Measurements from ENCODE around the gene TBC1D1. TPM values are rescaled to one million over a fixed set of nuclear protein-coding genes. Genes with fewer than 3 reads are reported as not detected.

Gene TBC1D1
- total and polyA plus RNA-seq, 2 donors (not counting 3 experiments of a cell fraction or from before 2014, with no cell fraction given): 63.5 to 116 TPM

GRCh38 chr4:37917388-37917787 is 26.5 kb downstream of the TBC1D1 start:
- Histone ChIP-seq H3K27ac (ENCODE audit: insufficient read depth, low read depth, low read length) (no peak overlapping the region), H3K79me2 (ENCODE audit: control insufficient read depth, insufficient read depth, low read length) (no peaks in the 10 kb centered on the region), H3K36me3 (ENCODE audit: control insufficient read depth in 2 of 2, extremely low read depth in 1 of 2, insufficient read depth in 2 of 2, low read length in 2 of 2) (no peaks in the 10 kb centered on the region), H3K4me1 (ENCODE audit: control insufficient read depth, extremely low read depth, insufficient read depth, low read length) (no peaks in the 10 kb centered on the region), H3K27me3 (ENCODE audit: control insufficient read depth in 2 of 2, insufficient read depth in 2 of 2, low read length in 2 of 2) (peaks cover 2 to 4% of the 10 kb centered on the region in 2 experiments), H3K9me1 (replicated peaks; ENCODE audit: control insufficient read depth, extremely low read depth, insufficient read depth, low read length) (no peaks in the 10 kb centered on the region), H4K20me1 (replicated peaks; ENCODE audit: control insufficient read depth, extremely low read depth, insufficient read depth, low read length) (no peaks in the 10 kb centered on the region), H3K9me3 (replicated peaks; ENCODE audit: control insufficient read depth, insufficient read depth, low read length) (no peaks in the 10 kb centered on the region), H3K4me2 (ENCODE audit: insufficient read depth, low read length) (no peak overlapping the region), H3K4me3 (replicated peaks in 1 of 3; ENCODE audit: insufficient read depth in 1 of 3, low read depth in 1 of 3, low read length in 3 of 3) (no peak overlapping the region), H3K9ac (replicated peaks; ENCODE audit: extremely low read depth, insufficient read depth, low read length) (no peak overlapping the region), H2AFZ (ENCODE audit: low read depth, low read length) (no peak overlapping the region)
- FAIRE-seq (no peak), DNase-seq (ENCODE audit: low read depth, low spot score) (no peak)
- intact Hi-C loops (cut with micrococcal nuclease): no loop called here
- no TSS peak for BruUV-seq (replicated peaks)
- dilution Hi-C loops (cut with MboI; ENCODE audit: extremely low pct_ligation_motif_present, low sequenced_read_pairs): no loop called here
- POLR2A ChIA-PET: no interaction called here
- CTCF ChIA-PET: interaction anchor here (1.0 kb wide), 1 partner anchor 11 kb away, joined by 4 read pairs; no protein-coding TSS in a partner anchor
- TF ChIP-seq GATA2 (IDR thresholded peaks at IDR 0.05; ENCODE audit: insufficient read depth, insufficient read length, low read depth, low read length): no peak
- no peak for TF ChIP-seq FOS (IDR thresholded peaks at IDR 0.05; ENCODE audit: borderline replicate concordance, insufficient read depth, low read length)
- TF ChIP-seq POLR2A (IDR thresholded peaks at IDR 0.05; ENCODE audit: low read depth, low read length): no peak
- TF ChIP-seq POLR2AphosphoS5 (IDR thresholded peaks at IDR 0.05; ENCODE audit: insufficient read depth, low read depth, low read length): no peak
- no peak for TF ChIP-seq MAX (IDR thresholded peaks at IDR 0.05; ENCODE audit: insufficient read depth, insufficient read length)
- TF ChIP-seq EZH2 (IDR thresholded peaks at IDR 0.05; ENCODE audit: borderline replicate concordance, low read depth, low read length, severe bottlenecking): no peak
- TF ChIP-seq JUN (IDR thresholded peaks at IDR 0.05; ENCODE audit: borderline replicate concordance, insufficient read depth, insufficient read length, low read depth): no peak
- TF ChIP-seq CTCF (IDR thresholded peaks at IDR 0.05; ENCODE audit: extremely low read depth in 1 of 2, insufficient read depth in 1 of 2, low read depth in 1 of 2, low read length in 2 of 2): no peak
- no peak for TF ChIP-seq MYC (IDR thresholded peaks at IDR 0.05; ENCODE audit: low read depth, low read length)

All from endothelial cell of umbilical vein (primary cell).